ENCODE data around the gene PRKD1.

Gene PRKD1

DNA sequence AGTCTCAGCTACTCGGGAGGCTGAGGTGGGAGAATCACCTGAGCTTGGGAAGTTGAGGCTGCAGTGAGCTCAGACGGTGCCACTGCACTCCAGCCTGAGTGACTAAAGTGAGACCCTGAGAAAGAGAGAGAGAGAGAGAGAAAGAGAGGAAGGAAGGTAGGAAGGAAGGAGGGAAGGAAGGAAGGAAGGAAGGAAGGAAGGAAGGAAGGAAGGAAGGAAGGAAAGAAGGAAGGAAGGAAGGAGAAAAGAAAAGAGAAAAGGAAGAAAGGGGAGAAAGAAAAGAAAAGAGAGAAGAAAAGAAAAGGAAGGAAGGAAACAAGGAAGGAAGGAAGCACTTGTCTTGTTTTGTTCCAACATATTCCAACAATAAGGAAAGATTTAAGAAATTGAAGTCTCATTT lies 7.8 kb downstream of the PRKD1 start:
- no peak for DNase-seq (ENCODE audit: low read depth, low spot score)
- TF ChIP-seq YY1 (IDR thresholded peaks at IDR 0.05; ENCODE audit: insufficient read depth, insufficient read length) (no peak), ZNF274 (IDR thresholded peaks at IDR 0.05; ENCODE audit: low read depth, low read length) (no peak), SUZ12 (IDR thresholded peaks at IDR 0.05; ENCODE audit: extremely low read depth, insufficient read depth, insufficient read length) (no peak)
- H3K4me1 ChIP-seq (ENCODE audit: insufficient read depth, insufficient read length): no peaks in the 10 kb centered on the region
- no peaks in the 10 kb centered on the region for H3K36me3 ChIP-seq (ENCODE audit: insufficient read depth, insufficient read length, low read length)
- H3K9ac ChIP-seq (ENCODE audit: insufficient read length, low read depth): no peak overlapping the region
- no peak overlapping the region for H3K4me3 ChIP-seq (ENCODE audit: insufficient read length, low read depth)
- H3K9me3 ChIP-seq (ENCODE audit: insufficient read depth, low read length): no peaks in the 10 kb centered on the region
- no peaks in the 10 kb centered on the region for H3K27me3 ChIP-seq (ENCODE audit: insufficient read depth, insufficient read length)

DNA sequence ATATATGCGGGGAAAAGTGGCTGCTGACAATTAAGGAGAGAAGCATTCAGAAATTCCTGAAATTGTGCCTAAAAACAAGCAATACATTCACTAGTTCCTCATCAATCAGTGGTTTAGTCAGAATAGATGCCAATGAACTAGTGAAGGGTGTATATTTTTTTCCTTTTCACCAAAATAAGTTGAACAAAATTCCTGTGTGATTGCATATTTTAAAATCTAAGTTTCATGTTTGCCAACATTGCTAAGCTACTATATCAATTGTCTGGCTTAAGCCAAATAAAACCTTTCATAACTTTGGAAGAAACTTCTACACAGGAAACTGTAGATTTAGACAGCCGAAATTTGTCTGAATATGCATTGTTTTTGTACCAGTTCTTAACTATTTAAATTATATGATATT lies 8.7 kb downstream of the PRKD1 start:
- no peaks in the 10 kb centered on the region for H3K36me3 ChIP-seq (ENCODE audit: insufficient read depth, insufficient read length, low read length)
- no peak for DNase-seq (ENCODE audit: low read depth, low spot score)
- H3K4me3 ChIP-seq (ENCODE audit: insufficient read length, low read depth): no peak overlapping the region
- H3K9ac ChIP-seq (ENCODE audit: insufficient read length, low read depth): no peak overlapping the region
- no peaks in the 10 kb centered on the region for H3K9me3 ChIP-seq (ENCODE audit: insufficient read depth, low read length)
- TF ChIP-seq SUZ12 (IDR thresholded peaks at IDR 0.05; ENCODE audit: extremely low read depth, insufficient read depth, insufficient read length) (no peak), ZNF274 (IDR thresholded peaks at IDR 0.05; ENCODE audit: low read depth, low read length) (no peak), YY1 (IDR thresholded peaks at IDR 0.05; ENCODE audit: insufficient read depth, insufficient read length) (no peak)
- no peaks in the 10 kb centered on the region for H3K4me1 ChIP-seq (ENCODE audit: insufficient read depth, insufficient read length)
- H3K27me3 ChIP-seq (ENCODE audit: insufficient read depth, insufficient read length): no peaks in the 10 kb centered on the region

DNA sequence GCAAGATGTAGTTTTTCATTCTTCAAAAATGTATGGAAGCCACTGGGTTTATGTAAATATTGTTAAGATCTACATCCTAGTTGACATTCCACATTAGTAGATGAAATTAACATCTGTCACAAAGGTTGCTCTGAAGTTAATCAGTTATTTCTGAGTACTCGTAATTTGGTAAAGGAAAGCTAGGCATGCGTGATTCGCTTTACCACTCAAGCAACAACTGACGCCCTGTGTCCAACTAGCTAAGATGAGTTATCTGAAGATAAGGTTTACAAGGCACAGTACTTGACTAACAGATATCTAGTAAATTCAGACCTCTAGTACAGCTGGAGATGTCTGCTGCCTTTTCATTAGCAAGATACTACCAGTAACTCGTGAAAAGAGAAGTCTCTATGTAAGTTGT lies 14.1 kb downstream of the PRKD1 start:
- no peak overlapping the region for H3K9ac ChIP-seq (ENCODE audit: insufficient read length, low read depth)
- H3K9me3 ChIP-seq (ENCODE audit: insufficient read depth, low read length): peaks cover 4% of the 10 kb centered on the region; the same call in 1 of the 2 replicates
- H3K4me3 ChIP-seq (ENCODE audit: insufficient read length, low read depth): no peak overlapping the region
- DNase-seq (ENCODE audit: low read depth, low spot score): no peak
- H3K36me3 ChIP-seq (ENCODE audit: insufficient read depth, insufficient read length, low read length): no peaks in the 10 kb centered on the region
- no peaks in the 10 kb centered on the region for H3K4me1 ChIP-seq (ENCODE audit: insufficient read depth, insufficient read length)
- H3K27me3 ChIP-seq (ENCODE audit: insufficient read depth, insufficient read length): no peaks in the 10 kb centered on the region
- TF ChIP-seq ZNF274 (IDR thresholded peaks at IDR 0.05; ENCODE audit: low read depth, low read length) (no peak), YY1 (IDR thresholded peaks at IDR 0.05; ENCODE audit: insufficient read depth, insufficient read length) (no peak), SUZ12 (IDR thresholded peaks at IDR 0.05; ENCODE audit: extremely low read depth, insufficient read depth, insufficient read length) (no peak)

DNA sequence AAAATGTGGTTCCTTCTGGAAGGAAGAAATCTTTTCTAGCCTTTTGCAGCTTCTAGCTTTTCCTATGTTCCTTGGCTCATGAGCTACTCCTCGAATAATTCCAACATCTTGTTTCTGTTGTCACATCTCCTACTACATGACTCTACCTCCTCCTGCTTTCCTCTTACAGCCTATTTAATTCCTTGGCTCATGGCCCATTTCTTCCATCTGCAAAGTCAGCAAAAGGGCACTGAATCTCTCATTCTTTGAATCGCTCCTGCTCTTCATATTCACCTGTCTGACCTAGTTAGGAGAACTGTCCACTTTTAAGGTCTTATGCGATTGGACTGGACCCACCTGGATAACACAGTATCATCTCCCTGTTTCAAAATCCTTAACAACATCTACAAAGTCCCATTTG lies 15.8 kb downstream of the PRKD1 start:
- H3K4me3 ChIP-seq (ENCODE audit: insufficient read length, low read depth): no peak overlapping the region
- no peak for DNase-seq (ENCODE audit: low read depth, low spot score)
- no peaks in the 10 kb centered on the region for H3K36me3 ChIP-seq (ENCODE audit: insufficient read depth, insufficient read length, low read length)
- H3K4me1 ChIP-seq (ENCODE audit: insufficient read depth, insufficient read length): no peaks in the 10 kb centered on the region
- TF ChIP-seq YY1 (IDR thresholded peaks at IDR 0.05; ENCODE audit: insufficient read depth, insufficient read length): no peak
- no peak for TF ChIP-seq ZNF274 (IDR thresholded peaks at IDR 0.05; ENCODE audit: low read depth, low read length)
- no peak for TF ChIP-seq SUZ12 (IDR thresholded peaks at IDR 0.05; ENCODE audit: extremely low read depth, insufficient read depth, insufficient read length)
- no peaks in the 10 kb centered on the region for H3K27me3 ChIP-seq (ENCODE audit: insufficient read depth, insufficient read length)
- peaks cover 8% of the 10 kb centered on the region for H3K9me3 ChIP-seq (ENCODE audit: insufficient read depth, low read length)
- H3K9ac ChIP-seq (ENCODE audit: insufficient read length, low read depth): no peak overlapping the region

DNA sequence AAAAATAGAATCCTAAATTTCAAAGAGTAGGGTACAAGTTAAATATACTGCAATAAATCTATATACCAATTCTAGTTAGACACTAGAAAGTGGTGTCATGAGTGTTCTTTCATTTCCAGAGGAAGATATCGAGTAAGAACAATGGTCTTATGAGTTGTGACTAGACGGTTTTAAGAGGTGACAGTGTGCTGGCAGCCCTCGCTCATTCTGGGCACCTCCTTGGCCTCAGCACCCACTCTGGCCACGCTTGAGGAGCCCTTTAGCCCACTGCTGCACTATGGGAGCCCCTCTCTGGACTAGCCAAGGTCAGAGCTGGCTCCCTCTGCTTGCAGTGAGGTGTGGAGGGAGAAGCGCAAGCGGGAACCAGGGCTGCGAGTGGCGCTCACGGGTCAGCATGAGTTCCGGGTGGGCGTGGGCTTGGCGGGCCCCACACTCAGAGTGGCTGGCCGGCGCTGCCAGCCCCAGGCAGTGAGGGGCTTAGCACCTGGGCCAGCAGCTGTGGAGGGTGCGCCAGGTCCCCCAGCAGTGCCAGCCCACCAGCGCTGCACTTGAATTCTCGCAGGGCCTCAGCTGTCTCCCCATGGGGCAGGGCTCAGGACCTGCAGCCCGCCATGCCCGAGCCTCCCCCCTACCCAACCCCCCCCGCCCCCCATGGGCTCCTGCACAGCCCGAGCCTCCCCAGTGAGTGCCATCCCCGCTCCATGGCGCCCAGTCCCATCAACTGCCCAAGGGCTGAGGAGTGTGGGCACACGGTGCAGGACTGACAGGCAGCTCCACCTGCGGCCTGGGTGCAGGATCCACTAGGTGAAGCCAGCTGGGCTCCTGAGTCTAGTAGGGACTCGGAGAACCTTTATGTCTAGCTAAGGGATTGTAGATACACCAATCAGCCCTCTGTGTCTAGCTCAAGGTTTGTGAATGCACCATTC lies 18.7 kb downstream of the PRKD1 start:
- Histone ChIP-seq H3K27me3 (ENCODE audit: insufficient read depth, insufficient read length) (no peaks in the 10 kb centered on the region), H3K4me3 (ENCODE audit: insufficient read length, low read depth) (no peak overlapping the region), H3K4me1 (ENCODE audit: insufficient read depth, insufficient read length) (no peaks in the 10 kb centered on the region), H3K36me3 (ENCODE audit: insufficient read depth, insufficient read length, low read length) (no peaks in the 10 kb centered on the region), H3K9me3 (ENCODE audit: insufficient read depth, low read length) (peaks cover 8% of the 10 kb centered on the region), H3K9ac (ENCODE audit: insufficient read length, low read depth) (no peak overlapping the region)
- DNase-seq (ENCODE audit: low read depth, low spot score): no peak
- no peak for TF ChIP-seq SUZ12 (IDR thresholded peaks at IDR 0.05; ENCODE audit: extremely low read depth, insufficient read depth, insufficient read length)
- no peak for TF ChIP-seq YY1 (IDR thresholded peaks at IDR 0.05; ENCODE audit: insufficient read depth, insufficient read length)

DNA sequence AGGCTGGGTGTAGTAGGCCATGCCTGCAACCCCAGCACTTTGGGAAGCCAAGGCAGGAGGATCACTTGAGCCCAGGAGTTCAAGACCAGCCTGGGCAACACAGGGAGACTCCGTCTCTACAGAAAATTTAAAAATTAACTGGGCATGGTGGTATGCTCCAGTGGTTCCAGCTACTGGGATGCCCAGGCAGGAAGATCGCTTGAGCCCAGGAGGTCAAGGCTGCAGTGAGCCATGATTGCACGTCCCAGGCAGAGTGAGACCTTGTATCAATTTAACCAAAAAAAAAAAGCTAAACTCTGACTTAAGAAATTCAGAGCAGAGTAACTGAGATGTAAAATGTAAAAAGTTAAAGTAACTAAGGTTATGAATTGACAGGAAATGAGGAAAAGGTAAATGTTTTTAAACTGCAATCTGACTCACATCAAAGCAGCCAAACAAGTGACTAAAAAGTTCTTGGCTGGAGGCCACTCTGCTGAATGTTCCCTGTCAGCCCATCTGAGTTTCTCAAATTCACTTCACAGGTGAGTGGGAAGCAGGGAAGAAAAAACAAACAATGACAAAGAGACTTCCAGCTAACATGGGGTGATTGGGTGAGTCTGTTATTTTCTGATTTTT lies 21.3 kb downstream of the PRKD1 start:
- Histone ChIP-seq H3K4me1 (ENCODE audit: insufficient read depth, insufficient read length) (no peaks in the 10 kb centered on the region), H3K27me3 (ENCODE audit: insufficient read depth, insufficient read length) (no peaks in the 10 kb centered on the region), H3K36me3 (ENCODE audit: insufficient read depth, insufficient read length, low read length) (no peaks in the 10 kb centered on the region), H3K9ac (ENCODE audit: insufficient read length, low read depth) (no peak overlapping the region), H3K4me3 (ENCODE audit: insufficient read length, low read depth) (no peak overlapping the region), H3K9me3 (ENCODE audit: insufficient read depth, low read length) (peaks cover 8% of the 10 kb centered on the region)
- no peak for DNase-seq (ENCODE audit: low read depth, low spot score)
- TF ChIP-seq ZNF274 (IDR thresholded peaks at IDR 0.05; ENCODE audit: low read depth, low read length) (no peak), SUZ12 (IDR thresholded peaks at IDR 0.05; ENCODE audit: extremely low read depth, insufficient read depth, insufficient read length) (no peak), YY1 (IDR thresholded peaks at IDR 0.05; ENCODE audit: insufficient read depth, insufficient read length) (no peak)

DNA sequence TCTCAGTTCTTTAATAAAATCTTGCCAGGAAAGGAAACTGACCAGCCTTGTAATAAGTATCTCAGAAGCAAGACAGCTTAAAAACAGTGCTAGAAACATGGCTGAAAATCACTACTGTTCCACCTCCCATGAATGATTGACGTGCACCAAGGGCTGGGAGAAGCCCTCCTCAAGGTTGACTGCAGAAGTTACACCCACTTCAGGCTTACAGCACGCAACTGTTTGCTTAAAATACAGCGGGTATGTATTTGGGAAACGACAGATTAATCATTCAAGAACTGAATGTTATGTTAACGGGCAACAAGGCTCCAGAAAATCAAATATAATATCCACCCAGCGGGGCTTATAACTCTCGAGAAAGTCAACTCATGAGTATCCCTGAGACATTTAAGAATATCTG lies 22.1 kb downstream of the PRKD1 start:
- no peak for TF ChIP-seq ZNF274 (IDR thresholded peaks at IDR 0.05; ENCODE audit: low read depth, low read length)
- no peak for TF ChIP-seq SUZ12 (IDR thresholded peaks at IDR 0.05; ENCODE audit: extremely low read depth, insufficient read depth, insufficient read length)
- no peak for TF ChIP-seq YY1 (IDR thresholded peaks at IDR 0.05; ENCODE audit: insufficient read depth, insufficient read length)
- Histone ChIP-seq H3K36me3 (ENCODE audit: insufficient read depth, insufficient read length, low read length) (no peaks in the 10 kb centered on the region), H3K4me1 (ENCODE audit: insufficient read depth, insufficient read length) (no peaks in the 10 kb centered on the region), H3K9me3 (ENCODE audit: insufficient read depth, low read length) (peaks cover 8% of the 10 kb centered on the region), H3K9ac (ENCODE audit: insufficient read length, low read depth) (no peak overlapping the region), H3K4me3 (ENCODE audit: insufficient read length, low read depth) (no peak overlapping the region), H3K27me3 (ENCODE audit: insufficient read depth, insufficient read length) (no peaks in the 10 kb centered on the region)
- no peak for DNase-seq (ENCODE audit: low read depth, low spot score)
